Common myeloid progenitor, CD34-positive (primary cell): ENCODE results near the gene RERE.

ENCODE experiments used
- CTCF ChIA-PET: fragments of 350-600 bp; sonication (Branson Sonifier 250); formaldehyde crosslinking; loops from one replicate; lab custom pipeline; 2021; ENCODE audit warnings: antibody characterized with exemption; lab: Charles Lee
- POLR2A ChIA-PET: fragments of 350-600 bp; sonication (Branson Sonifier 250); formaldehyde crosslinking; loops from one replicate; lab custom pipeline; 2021; ENCODE audit warnings: antibody characterized with exemption; lab: Charles Lee
- DNase-seq, 3 donors: peaks; one replicate each; pipeline versions ENCODE4 v3.0.0 to v3.0.0-alpha.2; 2013
- H3K27ac ChIP-seq, 2 experiments: 1 replicate in 1 of 2; 2 replicates in 1 of 2; pipeline ENCODE4 v1.7.0; 2013; ENCODE audit warnings: inconsistent platforms in 2 of 2, low read length in 2 of 2, mild to moderate bottlenecking in 2 of 2, low read depth in 1 of 2, moderate library complexity in 1 of 2; ENCODE audit not compliant: severe bottlenecking in 2 of 2, insufficient read depth in 1 of 2, poor library complexity in 1 of 2
- H3K27me3 ChIP-seq, 5 experiments: replicated peaks in 2 of 5; 1 replicate in 3 of 5; 2 replicates in 2 of 5; pipeline versions ENCODE4 v1.6.1 to v1.7.0; 2013; ENCODE audit warnings: low read length in 4 of 5, mild to moderate bottlenecking in 2 of 5, moderate library complexity in 2 of 5, inconsistent platforms in 1 of 5; ENCODE audit not compliant: insufficient read depth in 5 of 5, control insufficient read depth in 4 of 5
- H3K36me3 ChIP-seq, 4 experiments: 1 replicate in 2 of 4; 2 replicates in 2 of 4; pipeline versions ENCODE4 v1.6.1 to v1.7.0; 2013; ENCODE audit warnings: low read length in 3 of 4, control low read depth in 1 of 4, mild to moderate bottlenecking in 1 of 4; ENCODE audit not compliant: control insufficient read depth in 4 of 4, insufficient read depth in 4 of 4
- H3K4me1 ChIP-seq, 4 experiments: 1 replicate in 3 of 4; 2 replicates in 1 of 4; pipeline versions ENCODE4 v1.6.1 to v1.7.1; 2013; ENCODE audit warnings: low read length in 3 of 4, mild to moderate bottlenecking in 3 of 4, control low read depth in 1 of 4, inconsistent platforms in 1 of 4, moderate library complexity in 1 of 4; ENCODE audit not compliant: control insufficient read depth in 4 of 4, insufficient read depth in 4 of 4; ENCODE audit errors: control extremely low read depth in 1 of 4
- H3K4me3 ChIP-seq, 7 experiments: 1 replicate in 4 of 7; 2 replicates in 3 of 7; pipeline versions ENCODE4 v1.5.1 to v1.7.0; 2013; ENCODE audit warnings: mild to moderate bottlenecking in 7 of 7, low read length in 6 of 7, moderate library complexity in 6 of 7, inconsistent platforms in 2 of 7, low read depth in 2 of 7, control low read depth in 1 of 7; ENCODE audit not compliant: insufficient read depth in 4 of 7, control insufficient read depth in 1 of 7; ENCODE audit errors: extremely low read depth in 1 of 7
- H3K9me3 ChIP-seq, 5 experiments: 1 replicate in 4 of 5; 2 replicates in 1 of 5; pipeline versions ENCODE4 v1.6.1 to v1.7.1; 2013; ENCODE audit warnings: low read length in 4 of 5, mild to moderate bottlenecking in 2 of 5, inconsistent platforms in 1 of 5, low read depth in 1 of 5, moderate library complexity in 1 of 5; ENCODE audit not compliant: control insufficient read depth in 4 of 5, insufficient read depth in 2 of 5; ENCODE audit errors: control extremely low read depth in 1 of 5
- WGBS: methylation state at CpG from one replicate; pipeline ENCODE4 v1.1.5; 2013; ENCODE audit not compliant: insufficient coverage; 5-methylcytosine and 5-hydroxymethylcytosine counted together

RERE gene

DNA sequence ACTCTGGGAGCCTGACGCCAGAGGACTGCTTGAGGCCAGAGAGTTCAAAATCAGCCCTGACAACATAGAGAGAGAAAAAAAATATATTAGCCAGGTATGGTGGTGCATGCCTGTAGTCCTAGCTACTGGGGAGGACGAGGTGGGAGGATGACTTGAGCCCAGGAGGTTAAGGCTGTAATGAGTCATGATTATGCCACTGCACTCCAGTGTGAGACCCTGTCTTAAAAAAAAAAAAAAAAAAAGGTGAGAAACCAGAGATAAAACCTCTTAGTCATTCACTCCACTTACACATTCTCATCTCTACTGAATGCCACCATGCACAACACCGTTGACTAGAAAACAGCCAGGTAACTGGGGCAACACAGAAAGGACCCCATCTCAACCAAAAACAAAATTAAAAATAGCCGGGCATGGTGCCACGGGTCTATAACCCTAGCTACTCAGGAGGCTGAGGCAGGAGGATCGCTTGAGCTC lies 321.5 kb downstream of the RERE start:
- Histone ChIP-seq H3K9me3 (no peaks in the 10 kb centered on the region), H3K27ac (no peak overlapping the region), H3K27me3 (no peaks in the 10 kb centered on the region), H3K4me3 (no peak overlapping the region), H3K36me3 (peaks cover 5 to 57% (median 25%) of the 10 kb centered on the region in 4 experiments), H3K4me1 (peaks cover 0 to 4% (median 0%) of the 10 kb centered on the region in 4 experiments)
- 100% methylated on average over 4 of the region's 6 CpGs for WGBS
- ChIA-PET CTCF (no interaction called here), POLR2A (interaction anchor here (0.7 kb wide), 1 partner anchor 66 kb away, joined by 5 read pairs; no protein-coding TSS in a partner anchor)
- peak in 1 of 3 donors; percentile 22 for DNase-seq

DNA sequence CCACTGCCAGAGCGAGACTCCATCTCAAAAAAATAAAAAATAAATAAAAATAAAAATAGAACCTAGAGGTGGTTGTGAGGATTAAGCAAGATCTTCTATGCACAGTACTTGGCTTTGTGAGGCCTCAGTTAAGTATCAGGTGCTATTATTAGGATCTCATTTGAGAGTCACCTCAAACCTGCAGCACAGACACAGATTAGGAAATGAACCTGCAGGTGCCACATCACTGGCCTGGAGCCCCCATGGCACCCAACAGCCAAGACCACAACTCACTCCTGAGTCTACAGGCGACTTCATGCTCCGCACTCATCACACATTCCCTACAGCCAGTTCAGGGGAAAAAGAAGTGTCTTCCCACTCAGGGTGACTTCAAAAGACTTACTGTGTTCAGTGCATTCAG lies 322.8 kb downstream of the RERE start:
- H3K9me3 ChIP-seq, result no peaks in the 10 kb centered on the region
- peaks cover 5 to 55% (median 24%) of the 10 kb centered on the region in 4 experiments for H3K36me3 ChIP-seq
- no peak overlapping the region for H3K27ac ChIP-seq
- ChIA-PET POLR2A (no interaction called here), CTCF (interaction anchor here (0.7 to 0.8 kb wide), 2 partner anchors 12 to 86 kb away, joined by 3 read pairs; no protein-coding TSS in a partner anchor)
- H3K4me1 ChIP-seq, result peaks cover 0 to 4% (median 0%) of the 10 kb centered on the region in 4 experiments
- DNase-seq, result no peak
- no peaks in the 10 kb centered on the region for H3K27me3 ChIP-seq
- H3K4me3 ChIP-seq, result no peak overlapping the region
- WGBS, result 100% methylated on average over 2 of the region's 3 CpGs

- H3K4me1 ChIP-seq, result peaks cover 0 to 4% (median 0%) of the 10 kb centered on the region in 4 experiments
- H3K27me3 ChIP-seq, result no peaks in the 10 kb centered on the region
- ChIA-PET CTCF (interaction anchor here (0.7 to 0.8 kb wide), 2 partner anchors 13 to 85 kb away, joined by 3 read pairs; no protein-coding TSS in a partner anchor), POLR2A (no interaction called here)
- H3K9me3 ChIP-seq, result no peaks in the 10 kb centered on the region
- 100% methylated on average over 2 of the region's 7 CpGs for WGBS
- peaks cover 5 to 49% (median 22%) of the 10 kb centered on the region in 4 experiments for H3K36me3 ChIP-seq
- no peak overlapping the region for H3K27ac ChIP-seq
- DNase-seq, result no peak
- H3K4me3 ChIP-seq, result no peak overlapping the region
Measured at GRCh38 chr1:8493916-8494540, 323.4 kb downstream of the RERE start.

DNA sequence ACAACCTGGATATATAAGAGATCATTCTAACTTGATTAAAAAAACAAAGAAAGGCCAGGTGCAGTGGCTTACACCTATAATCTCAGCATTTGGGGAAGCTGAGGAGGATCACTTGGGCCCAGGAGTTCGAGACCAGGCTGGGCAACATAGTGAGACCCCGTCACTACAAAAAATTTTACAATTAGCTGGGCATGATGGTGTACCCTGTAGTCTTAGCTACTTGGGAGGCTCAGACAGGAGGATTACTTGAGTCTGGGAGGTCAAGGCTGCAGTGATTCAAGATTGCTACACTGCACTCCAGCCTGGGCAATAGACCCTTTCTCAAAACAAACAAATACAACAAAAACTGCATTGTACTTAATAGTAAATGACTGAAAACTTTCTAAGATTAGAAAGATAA lies 330.2 kb downstream of the RERE start:
- DNase-seq, result no peak
- Histone ChIP-seq H3K36me3 (peaks cover 0 to 7% (median 0%) of the 10 kb centered on the region in 4 experiments), H3K27ac (no peak overlapping the region), H3K9me3 (no peaks in the 10 kb centered on the region), H3K4me3 (no peak overlapping the region), H3K27me3 (no peaks in the 10 kb centered on the region), H3K4me1 (no peaks in the 10 kb centered on the region)
- ChIA-PET CTCF (no interaction called here), POLR2A (no interaction called here)
- 100% methylated on average over 1 of the region's 2 CpGs for WGBS

DNA sequence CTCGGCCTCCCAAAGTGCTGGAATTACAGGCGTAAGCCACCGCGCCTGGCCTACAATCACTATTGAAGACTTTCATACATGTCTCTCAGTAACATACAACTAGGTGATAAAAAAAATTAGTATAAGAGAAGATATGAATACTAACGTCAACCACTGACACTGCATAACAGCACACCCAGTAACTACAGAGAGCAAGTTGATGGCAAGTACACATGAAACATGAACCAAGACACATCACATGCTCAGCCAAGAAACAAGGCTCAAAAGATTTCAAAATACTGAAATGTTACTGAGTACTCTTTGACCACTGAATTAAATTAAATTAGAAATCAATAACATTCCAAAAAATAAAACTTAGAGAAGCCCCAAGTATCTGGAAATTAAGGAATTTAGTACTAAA lies 331.4 kb downstream of the RERE start:
- WGBS, result no CpG with 5 or more reads among the region's 5 CpGs
- Histone ChIP-seq H3K27me3 (no peaks in the 10 kb centered on the region), H3K9me3 (no peaks in the 10 kb centered on the region), H3K4me1 (no peaks in the 10 kb centered on the region), H3K27ac (no peak overlapping the region), H3K36me3 (peaks cover 0 to 7% (median 0%) of the 10 kb centered on the region in 4 experiments), H3K4me3 (no peak overlapping the region)
- ChIA-PET POLR2A (no interaction called here), CTCF (no interaction called here)
- DNase-seq, result no peak

GRCh38 chr1:8483586-8483985 lies 333.9 kb downstream of the RERE start:
- no peak overlapping the region for H3K4me3 ChIP-seq
- H3K27me3 ChIP-seq, result no peaks in the 10 kb centered on the region
- CTCF ChIA-PET, result interaction anchor here (1.3 to 2.1 kb wide), 3 partner anchors 14 to 366 kb away, joined by 3 to 5 read pairs (median 4); no protein-coding TSS in a partner anchor
- H3K4me1 ChIP-seq, result no peaks in the 10 kb centered on the region
- H3K36me3 ChIP-seq, result peaks cover 0 to 7% (median 0%) of the 10 kb centered on the region in 4 experiments
- H3K27ac ChIP-seq, result no peak overlapping the region
- WGBS, result no CpG with 5 or more reads among the region's 3 CpGs
- DNase-seq, result no peak
- H3K9me3 ChIP-seq, result no peaks in the 10 kb centered on the region
- POLR2A ChIA-PET, result no interaction called here

GRCh38 chr1:8482979-8483381 lies 334.5 kb downstream of the RERE start:
- no peak overlapping the region for H3K4me3 ChIP-seq
- no peak overlapping the region for H3K27ac ChIP-seq
- H3K9me3 ChIP-seq, result no peaks in the 10 kb centered on the region
- WGBS, result no CpG with 5 or more reads among the region's 2 CpGs
- ChIA-PET POLR2A (no interaction called here), CTCF (interaction anchor here (0.8 to 2.1 kb wide), 4 partner anchors 13 to 366 kb away, joined by 3 to 5 read pairs (median 4); no protein-coding TSS in a partner anchor)
- no peaks in the 10 kb centered on the region for H3K4me1 ChIP-seq
- peaks cover 0 to 7% (median 0%) of the 10 kb centered on the region in 4 experiments for H3K36me3 ChIP-seq
- DNase-seq, result peak in 1 of 3 donors; percentile 15
- no peaks in the 10 kb centered on the region for H3K27me3 ChIP-seq
